Astrocyte (in vitro differentiated cells and primary cell): ENCODE results near the gene CYP20A1. TPM values are rescaled to one million over a fixed set of nuclear protein-coding genes. Genes with fewer than 3 reads are reported as not detected.
"Not testable (repeated sequence)": the region's sequence is repeated elsewhere in the genome, so short reads cannot be mapped to it uniquely, and the experiment has no call there.

ENCODE experiments used
- DNase-seq: peaks from one replicate; pipeline ENCODE4 v3.0.0-alpha.2; 2010; ENCODE audit warnings: low read depth
- FAIRE-seq: peaks from 2 replicates; lab custom pipeline; 2011; peaks lifted over from hg19 to GRCh38; lab: Jason Lieb, UNC
- H2AFZ ChIP-seq: 2 replicates; pipeline ENCODE4 v1.6.0; 2012; ENCODE audit warnings: low read depth, low read length, inconsistent platforms
- H3K27ac ChIP-seq: 2 replicates; pipeline ENCODE4 v1.5.1; 2011; ENCODE audit warnings: low read depth, low read length, inconsistent platforms
- H3K27me3 ChIP-seq: 2 replicates; pipeline ENCODE4 v1.6.0; 2011; ENCODE audit warnings: low read length, inconsistent platforms; ENCODE audit not compliant: insufficient read depth
- H3K36me3 ChIP-seq: 2 replicates; pipeline ENCODE4 v1.5.1; 2011; ENCODE audit warnings: low read length, inconsistent platforms; ENCODE audit not compliant: insufficient read depth
- H3K4me1 ChIP-seq: 2 replicates; pipeline ENCODE4 v1.5.1; 2011; ENCODE audit warnings: low read length, inconsistent platforms; ENCODE audit not compliant: insufficient read depth
- H3K4me2 ChIP-seq: 2 replicates; pipeline ENCODE4 v1.6.0; 2012; ENCODE audit warnings: low read length, inconsistent platforms
- H3K4me3 ChIP-seq: 2 replicates; pipeline ENCODE4 v1.5.1; 2011; ENCODE audit warnings: low read depth, mild to moderate bottlenecking, low read length, inconsistent platforms; ENCODE audit not compliant: insufficient read depth
- H3K79me2 ChIP-seq: 2 replicates; pipeline ENCODE4 v1.6.0; 2012; ENCODE audit warnings: mild to moderate bottlenecking, low read length, inconsistent platforms; ENCODE audit not compliant: insufficient read depth
- H3K9ac ChIP-seq: 2 replicates; pipeline ENCODE4 v1.6.0; 2012; ENCODE audit warnings: mild to moderate bottlenecking, low read length, inconsistent platforms
- H3K9me3 ChIP-seq: 2 replicates; pipeline ENCODE4 v1.5.1; 2012; ENCODE audit warnings: low read depth, mild to moderate bottlenecking, low read length, inconsistent platforms; ENCODE audit not compliant: insufficient read depth
- H4K20me1 ChIP-seq: 2 replicates; pipeline ENCODE4 v1.6.0; 2012; ENCODE audit warnings: low read length, inconsistent platforms; ENCODE audit not compliant: insufficient read depth
- H3K27ac Mint-ChIP-seq: one replicate; pipeline ENCODE4 v1.8.0; 2021; ENCODE audit warnings: mild to moderate bottlenecking, mixed read lengths; ENCODE audit not compliant: unreplicated experiment
- H3K27me3 Mint-ChIP-seq: one replicate; pipeline ENCODE4 v1.8.0; 2021; ENCODE audit warnings: low read depth, mixed read lengths; ENCODE audit not compliant: unreplicated experiment
- H3K36me3 Mint-ChIP-seq: one replicate; pipeline ENCODE4 v1.8.0; 2021; ENCODE audit warnings: low read depth, mixed read lengths; ENCODE audit not compliant: unreplicated experiment
- H3K4me1 Mint-ChIP-seq: one replicate; pipeline ENCODE4 v1.8.0; 2021; ENCODE audit warnings: low read depth, mixed read lengths; ENCODE audit not compliant: unreplicated experiment
- H3K4me3 Mint-ChIP-seq: one replicate; pipeline ENCODE4 v1.8.0; 2021; ENCODE audit warnings: mild to moderate bottlenecking, moderate library complexity, mixed read lengths; ENCODE audit not compliant: unreplicated experiment
- H3K9me3 Mint-ChIP-seq: one replicate; pipeline ENCODE4 v1.8.0; 2021; ENCODE audit warnings: mild to moderate bottlenecking, mixed read lengths; ENCODE audit not compliant: unreplicated experiment
- EZH2 ChIP-seq: IDR thresholded peaks from 2 replicates; pipeline ENCODE4 v1.6.1; 2012; ENCODE audit warnings: mild to moderate bottlenecking, low read length, inconsistent platforms; ENCODE audit not compliant: insufficient read depth
- total RNA-seq: library from RNA; stranded (reverse); gene quantifications from 2 replicates; pipeline ENCODE4 v1.2.1, GENCODE V29; 2021
- TF ChIP-seq, protein P1 (sequence below): IDR thresholded peaks from 2 replicates; pipeline ENCODE4 v1.5.1; 2011; ENCODE audit warnings: low read depth, mild to moderate bottlenecking, inconsistent platforms, low read length, moderate library complexity; ENCODE audit not compliant: insufficient read depth

Gene CYP20A1
- total RNA-seq, 1 donor from 2014 or later, result 14.4 TPM

DNA sequence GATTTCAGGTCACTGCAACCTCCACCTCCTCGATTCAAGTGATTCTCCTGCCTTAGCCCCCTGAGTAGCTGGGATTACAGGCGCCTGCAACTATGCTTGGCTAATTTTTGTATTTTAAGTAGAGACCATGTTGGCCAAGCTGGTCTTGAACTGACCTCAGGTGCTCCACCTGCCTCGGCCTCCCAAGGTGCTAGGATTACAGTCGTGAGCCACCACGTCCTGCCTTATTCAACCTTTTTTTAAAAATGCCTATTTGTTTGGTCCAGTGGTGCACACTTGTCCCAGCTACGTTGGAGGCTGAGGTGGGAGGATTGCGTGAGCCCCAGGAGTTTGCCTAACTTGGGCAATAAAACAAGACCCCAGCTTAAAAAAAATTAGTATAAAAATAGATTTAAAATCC lies 43.3 kb downstream of the CYP20A1 start:
- Histone ChIP-seq H4K20me1 (no peaks in the 10 kb centered on the region), H3K27me3 (no peaks in the 10 kb centered on the region), H3K4me1 (peaks cover 12% of the 10 kb centered on the region), H3K4me2 (no peak overlapping the region), H3K4me3 (no peak overlapping the region), H3K27ac (no peak overlapping the region), H3K9ac (no peak overlapping the region), H3K79me2 (no peaks in the 10 kb centered on the region), H3K9me3 (no peaks in the 10 kb centered on the region), H2AFZ (no peak overlapping the region), H3K36me3 (peaks cover 35% of the 10 kb centered on the region)
- FAIRE-seq (no peak), DNase-seq (no peak)
- no peaks in the 10 kb centered on the region for H3K27me3 Mint-ChIP-seq
- no peak overlapping the region for H3K4me3 Mint-ChIP-seq
- no peaks in the 10 kb centered on the region for H3K9me3 Mint-ChIP-seq
- H3K27ac Mint-ChIP-seq, result no peak overlapping the region
- TF ChIP-seq EZH2, result no peak
- TF ChIP-seq, protein P1, sequence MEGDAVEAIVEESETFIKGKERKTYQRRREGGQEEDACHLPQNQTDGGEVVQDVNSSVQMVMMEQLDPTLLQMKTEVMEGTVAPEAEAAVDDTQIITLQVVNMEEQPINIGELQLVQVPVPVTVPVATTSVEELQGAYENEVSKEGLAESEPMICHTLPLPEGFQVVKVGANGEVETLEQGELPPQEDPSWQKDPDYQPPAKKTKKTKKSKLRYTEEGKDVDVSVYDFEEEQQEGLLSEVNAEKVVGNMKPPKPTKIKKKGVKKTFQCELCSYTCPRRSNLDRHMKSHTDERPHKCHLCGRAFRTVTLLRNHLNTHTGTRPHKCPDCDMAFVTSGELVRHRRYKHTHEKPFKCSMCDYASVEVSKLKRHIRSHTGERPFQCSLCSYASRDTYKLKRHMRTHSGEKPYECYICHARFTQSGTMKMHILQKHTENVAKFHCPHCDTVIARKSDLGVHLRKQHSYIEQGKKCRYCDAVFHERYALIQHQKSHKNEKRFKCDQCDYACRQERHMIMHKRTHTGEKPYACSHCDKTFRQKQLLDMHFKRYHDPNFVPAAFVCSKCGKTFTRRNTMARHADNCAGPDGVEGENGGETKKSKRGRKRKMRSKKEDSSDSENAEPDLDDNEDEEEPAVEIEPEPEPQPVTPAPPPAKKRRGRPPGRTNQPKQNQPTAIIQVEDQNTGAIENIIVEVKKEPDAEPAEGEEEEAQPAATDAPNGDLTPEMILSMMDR, result no peak
- H3K4me1 Mint-ChIP-seq, result peaks cover 2% of the 10 kb centered on the region
- peaks cover 8% of the 10 kb centered on the region for H3K36me3 Mint-ChIP-seq

DNA sequence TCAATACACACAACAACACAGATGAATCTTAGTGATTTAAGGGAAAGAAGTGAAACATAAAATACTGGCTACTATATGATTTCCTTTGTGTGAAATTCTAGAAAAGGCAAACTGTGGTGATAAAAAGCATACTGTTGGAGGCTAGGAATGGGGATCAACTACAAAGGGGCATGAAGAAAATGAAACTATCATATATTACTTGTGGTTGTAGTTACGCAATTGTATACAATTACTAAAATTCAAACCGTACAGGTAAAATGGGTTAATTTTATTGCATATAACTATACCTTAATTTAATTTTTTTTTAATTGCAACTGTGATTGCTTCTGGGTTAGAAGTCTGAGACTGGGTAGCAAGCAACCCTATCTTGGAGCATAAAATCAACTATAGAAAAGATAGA lies 47.7 kb downstream of the CYP20A1 start:
- Mint-ChIP-seq H3K9me3 (no peaks in the 10 kb centered on the region), H3K36me3 (peaks cover 2% of the 10 kb centered on the region), H3K4me1 (no peaks in the 10 kb centered on the region), H3K4me3 (no peak overlapping the region), H3K27ac (no peak overlapping the region), H3K27me3 (no peaks in the 10 kb centered on the region)
- Histone ChIP-seq H4K20me1 (no peaks in the 10 kb centered on the region), H2AFZ (no peak overlapping the region), H3K36me3 (peaks cover 28% of the 10 kb centered on the region), H3K9ac (no peak overlapping the region), H3K79me2 (no peaks in the 10 kb centered on the region), H3K9me3 (no peaks in the 10 kb centered on the region), H3K4me2 (no peak overlapping the region), H3K4me3 (no peak overlapping the region), H3K27me3 (no peaks in the 10 kb centered on the region), H3K4me1 (no peaks in the 10 kb centered on the region), H3K27ac (no peak overlapping the region)
- DNase-seq, result no peak
- TF ChIP-seq, protein P1, result no peak
- TF ChIP-seq EZH2, result no peak
- no peak for FAIRE-seq

DNA sequence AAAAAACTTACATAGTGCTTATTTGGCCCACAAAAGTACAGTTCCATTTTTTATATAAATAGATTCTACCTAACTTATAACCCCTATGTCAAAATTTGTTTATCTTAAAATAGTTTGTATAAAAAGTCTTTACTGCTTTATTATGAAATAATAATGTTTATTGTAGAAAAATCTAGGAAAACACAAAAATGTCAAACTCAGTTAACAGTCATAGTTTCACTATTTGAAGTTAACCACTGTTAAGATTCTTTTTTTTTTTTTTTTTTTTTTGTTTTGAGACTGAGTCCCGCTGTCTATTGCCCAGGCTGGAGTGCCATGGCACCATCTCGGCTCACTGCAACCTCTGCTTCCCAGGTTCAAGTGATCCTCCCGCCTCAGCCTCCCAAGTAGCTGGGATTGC lies 62.8 kb downstream of the CYP20A1 start:
- H3K79me2 ChIP-seq, result no peaks in the 10 kb centered on the region
- DNase-seq (peak; percentile 1), FAIRE-seq (no peak)
- H3K4me2 ChIP-seq, result no peak overlapping the region
- no peaks in the 10 kb centered on the region for H3K27me3 ChIP-seq
- no peaks in the 10 kb centered on the region for H3K27me3 Mint-ChIP-seq
- H3K4me1 ChIP-seq, result peaks cover 2% of the 10 kb centered on the region
- H3K9me3 Mint-ChIP-seq, result no peaks in the 10 kb centered on the region
- H3K4me1 Mint-ChIP-seq, result no peaks in the 10 kb centered on the region
- no peak for TF ChIP-seq EZH2
- TF ChIP-seq, protein P1, result no peak
- H2AFZ ChIP-seq, result no peak overlapping the region
- H3K9me3 ChIP-seq, result no peaks in the 10 kb centered on the region
- H3K36me3 ChIP-seq, result peaks cover under 1% of the 10 kb centered on the region
- H4K20me1 ChIP-seq, result no peaks in the 10 kb centered on the region
- H3K27ac Mint-ChIP-seq, result no peak overlapping the region
- no peak overlapping the region for H3K27ac ChIP-seq
- H3K4me3 ChIP-seq, result no peak overlapping the region
- no peak overlapping the region for H3K4me3 Mint-ChIP-seq
- H3K9ac ChIP-seq, result no peak overlapping the region
- H3K36me3 Mint-ChIP-seq, result no peaks in the 10 kb centered on the region

DNA sequence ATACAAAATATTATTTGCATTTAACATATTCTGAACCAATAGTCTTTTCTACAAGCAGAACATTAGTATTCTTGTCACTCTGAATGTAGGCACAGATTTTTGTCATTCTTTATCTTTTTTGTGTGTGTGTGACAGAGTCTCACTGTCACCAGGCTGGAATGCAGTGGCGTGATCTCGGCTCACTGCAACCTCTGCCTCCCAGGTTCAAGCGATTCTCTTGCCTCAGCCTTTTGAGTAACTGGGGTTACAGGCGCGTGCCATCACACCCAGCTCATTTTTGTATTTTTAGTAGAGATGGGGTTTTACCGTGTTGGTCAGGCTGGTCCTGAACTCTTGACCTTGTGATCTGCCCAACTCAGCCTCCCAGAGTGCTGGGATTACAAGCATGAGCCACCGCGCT lies 63.8 kb downstream of the CYP20A1 start:
- FAIRE-seq, H3K27ac Mint-ChIP-seq: not testable (repeated sequence)

More for the DNA sequence above, 63.8 kb downstream of the CYP20A1 start:
- not testable (repeated sequence) for H3K27me3 ChIP-seq, DNase-seq, H3K9me3 Mint-ChIP-seq, H3K27me3 Mint-ChIP-seq, H3K9me3 ChIP-seq, H3K4me3 ChIP-seq, H3K4me3 Mint-ChIP-seq, H3K4me1 Mint-ChIP-seq, H3K4me2 ChIP-seq, H3K36me3 ChIP-seq, H3K4me1 ChIP-seq, H3K27ac ChIP-seq, H3K36me3 Mint-ChIP-seq, H3K79me2 ChIP-seq, H3K9ac ChIP-seq, H4K20me1 ChIP-seq, H2AFZ ChIP-seq
